Measurements from ENCODE around the gene ACBD5. TPM values are rescaled to one million over a fixed set of nuclear protein-coding genes. Genes with fewer than 3 reads are reported as not detected.

ACBD5 gene
- total RNA-seq, 1 donor from 2014 or later = 18.2 TPM

DNA sequence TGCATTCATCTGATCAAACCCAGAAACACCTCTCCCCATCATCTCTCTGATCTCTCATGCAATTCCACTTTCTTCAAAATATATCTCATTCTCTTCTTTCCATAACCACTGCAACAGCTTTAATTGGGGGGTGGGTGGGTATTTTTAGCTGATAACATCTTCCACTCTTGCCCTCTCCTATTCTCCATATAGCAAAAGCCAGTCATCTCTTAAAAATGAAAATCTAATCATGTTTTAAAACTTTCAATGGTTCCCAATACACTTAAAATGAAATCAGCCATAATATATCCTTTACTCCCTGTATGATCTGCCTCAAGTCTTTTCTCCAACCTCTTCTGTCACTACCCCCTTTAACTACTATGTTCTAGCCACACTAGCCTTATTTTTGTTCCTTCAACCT is 87.9 kb downstream of the ACBD5 start:
- Histone ChIP-seq H3K36me3 (ENCODE audit: control insufficient read depth, insufficient read depth, low read length) (peaks cover 4% of the 10 kb centered on the region), H3K27me3 (ENCODE audit: control insufficient read depth, insufficient read depth, low read length) (no peaks in the 10 kb centered on the region), H3K4me3 (ENCODE audit: low read depth, low read length) (peak overlapping the region; percentile 62)
- TF ChIP-seq, protein P1, sequence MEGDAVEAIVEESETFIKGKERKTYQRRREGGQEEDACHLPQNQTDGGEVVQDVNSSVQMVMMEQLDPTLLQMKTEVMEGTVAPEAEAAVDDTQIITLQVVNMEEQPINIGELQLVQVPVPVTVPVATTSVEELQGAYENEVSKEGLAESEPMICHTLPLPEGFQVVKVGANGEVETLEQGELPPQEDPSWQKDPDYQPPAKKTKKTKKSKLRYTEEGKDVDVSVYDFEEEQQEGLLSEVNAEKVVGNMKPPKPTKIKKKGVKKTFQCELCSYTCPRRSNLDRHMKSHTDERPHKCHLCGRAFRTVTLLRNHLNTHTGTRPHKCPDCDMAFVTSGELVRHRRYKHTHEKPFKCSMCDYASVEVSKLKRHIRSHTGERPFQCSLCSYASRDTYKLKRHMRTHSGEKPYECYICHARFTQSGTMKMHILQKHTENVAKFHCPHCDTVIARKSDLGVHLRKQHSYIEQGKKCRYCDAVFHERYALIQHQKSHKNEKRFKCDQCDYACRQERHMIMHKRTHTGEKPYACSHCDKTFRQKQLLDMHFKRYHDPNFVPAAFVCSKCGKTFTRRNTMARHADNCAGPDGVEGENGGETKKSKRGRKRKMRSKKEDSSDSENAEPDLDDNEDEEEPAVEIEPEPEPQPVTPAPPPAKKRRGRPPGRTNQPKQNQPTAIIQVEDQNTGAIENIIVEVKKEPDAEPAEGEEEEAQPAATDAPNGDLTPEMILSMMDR (IDR thresholded peaks at IDR 0.05; ENCODE audit: insufficient read depth, low read length, severe bottlenecking) = no peak
- no peak for FAIRE-seq
- no peak for DNase-seq (ENCODE audit: low read depth)

DNA sequence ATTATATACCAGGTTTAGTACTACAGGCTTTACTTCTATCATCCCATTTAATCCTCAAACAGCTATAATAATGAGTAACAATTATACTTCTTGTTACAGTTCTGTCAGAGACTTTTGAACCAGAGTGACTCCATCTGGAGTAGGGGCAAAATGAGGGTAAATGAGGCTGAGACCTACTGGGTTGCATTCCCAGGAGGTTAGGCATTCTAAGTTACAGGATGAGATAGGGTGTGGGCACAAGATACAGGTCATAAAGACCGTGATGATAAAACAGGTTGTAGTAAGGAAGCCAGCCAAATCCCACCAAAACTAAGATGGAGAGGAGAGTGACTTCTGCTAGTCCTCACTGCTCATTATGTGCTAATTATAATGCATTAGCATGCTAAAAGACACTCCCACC is 90.3 kb downstream of the ACBD5 start:
- DNase-seq (ENCODE audit: low read depth) (no peak), FAIRE-seq (no peak)
- TF ChIP-seq, protein P1 (IDR thresholded peaks at IDR 0.05; ENCODE audit: insufficient read depth, low read length, severe bottlenecking) = no peak
- Histone ChIP-seq H3K36me3 (ENCODE audit: control insufficient read depth, insufficient read depth, low read length) (peaks cover 10% of the 10 kb centered on the region), H3K4me3 (ENCODE audit: low read depth, low read length) (no peak overlapping the region), H3K27me3 (ENCODE audit: control insufficient read depth, insufficient read depth, low read length) (no peaks in the 10 kb centered on the region)

DNA sequence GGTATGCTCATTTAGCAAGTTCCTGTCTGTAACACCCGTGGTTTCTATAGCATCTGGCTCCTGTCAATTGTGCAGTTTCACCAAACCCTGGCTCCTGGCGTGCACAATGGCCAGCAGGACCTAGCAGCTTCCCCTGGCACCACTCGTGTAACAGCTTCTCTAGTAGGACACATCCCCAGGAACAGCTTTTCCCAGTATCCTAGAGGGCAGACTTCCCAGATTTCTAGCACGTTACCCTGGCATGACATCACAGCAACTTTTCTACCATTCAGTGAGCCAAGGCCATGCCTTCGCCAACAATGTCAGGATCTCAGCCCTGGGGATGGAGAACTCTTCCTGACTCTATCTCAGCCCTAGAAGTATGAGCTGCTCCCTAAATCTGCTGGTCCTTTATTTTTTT is 92.9 kb downstream of the ACBD5 start:
- H3K36me3 ChIP-seq (ENCODE audit: control insufficient read depth, insufficient read depth, low read length) = peaks cover 12% of the 10 kb centered on the region
- TF ChIP-seq, protein P1 (IDR thresholded peaks at IDR 0.05; ENCODE audit: insufficient read depth, low read length, severe bottlenecking) = no peak
- peak; percentile 36 for FAIRE-seq

DNA sequence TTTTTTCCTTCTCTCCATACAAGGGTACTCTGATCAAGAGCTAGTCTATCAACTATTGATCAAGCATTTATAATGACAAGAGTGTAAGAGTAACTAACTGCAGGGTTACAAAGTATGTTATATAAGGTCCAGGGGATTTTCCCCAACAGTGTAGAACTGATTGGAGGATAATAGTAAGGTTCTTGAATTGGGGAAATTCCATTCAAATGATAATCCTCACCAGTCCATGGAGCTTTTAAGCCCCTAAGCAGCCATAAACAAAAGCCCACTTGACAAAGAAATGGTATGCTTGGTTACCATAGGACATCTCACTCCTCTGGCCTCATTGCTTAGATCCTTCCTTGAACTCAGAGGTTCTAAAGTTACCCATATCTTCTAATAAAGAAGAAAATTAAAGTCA is 94.7 kb downstream of the ACBD5 start:
- FAIRE-seq (no peak), DNase-seq (ENCODE audit: low read depth) (no peak)
- H3K27me3 ChIP-seq (ENCODE audit: control insufficient read depth, insufficient read depth, low read length) = no peaks in the 10 kb centered on the region
- no peak overlapping the region for H3K4me3 ChIP-seq (ENCODE audit: low read depth, low read length)
- TF ChIP-seq, protein P1 (IDR thresholded peaks at IDR 0.05; ENCODE audit: insufficient read depth, low read length, severe bottlenecking) = no peak
- H3K36me3 ChIP-seq (ENCODE audit: control insufficient read depth, insufficient read depth, low read length) = peaks cover 15% of the 10 kb centered on the region

More for the DNA sequence above, 92.9 kb downstream of the ACBD5 start:
- H3K4me3 ChIP-seq (ENCODE audit: low read depth, low read length) = no peak overlapping the region
- H3K27me3 ChIP-seq (ENCODE audit: control insufficient read depth, insufficient read depth, low read length) = no peaks in the 10 kb centered on the region
- no peak for DNase-seq (ENCODE audit: low read depth)

Other genes starting within 250 kb of the ACBD5 start
- 2.9 and 4.7 TPM in 2 replicates for gene ANKRD26, start 140.3 kb downstream of the ACBD5 start, total RNA-seq
- 116 and 154 TPM in 2 replicates for gene YME1L1, start 86.4 kb downstream of the ACBD5 start, total RNA-seq
- 9.5 and 10.0 TPM in 2 replicates for gene MASTL, start 85.4 kb downstream of the ACBD5 start, total RNA-seq

Measured in bronchial epithelial cell (primary cell).